Coronary artery (tissue), 2 donors: Measurements from ENCODE around the gene PLXNA1.
A peak's percentile ranks its signal among the peaks of the same experiment; 100 is the strongest.

Experiments
- DNase-seq: peaks from one replicate; pipeline ENCODE4 v3.0.0-alpha.2; 2017; ENCODE audit warnings: low spot score
- H3K27ac ChIP-seq, 2 donors: fragments of 200-600 bp; sonication (generic); one replicate each; pipeline ENCODE4 v1.5.1; 2016 to 2019
- H3K4me3 ChIP-seq: fragments of 200-600 bp; sonication (generic); 2 replicates; pipeline ENCODE4 v1.5.1; 2016; ENCODE audit warnings: mild to moderate bottlenecking, moderate library complexity
- CTCF ChIP-seq: fragments of 200-600 bp; sonication (generic); IDR thresholded peaks from one replicate; pipeline ENCODE4 v1.5.1; 2019; ENCODE audit warnings: antibody characterized with exemption

PLXNA1 gene

GRCh38 chr3:126992216-126992615 lies 9.3 kb downstream of the PLXNA1 start:
- peak overlapping the region in 1 of 2 donors; percentile 47 for H3K27ac ChIP-seq
- no peak for TF ChIP-seq CTCF
- no peak overlapping the region for H3K4me3 ChIP-seq
- DNase-seq, result no peak

GRCh38 chr3:126992776-126993175 lies 9.9 kb downstream of the PLXNA1 start:
- H3K4me3 ChIP-seq, result no peak overlapping the region
- DNase-seq, result no peak
- no peak for TF ChIP-seq CTCF
- H3K27ac ChIP-seq, result peak overlapping the region in 1 of 2 donors; percentile 47

GRCh38 chr3:126993436-126993835 lies 10.5 kb downstream of the PLXNA1 start:
- TF ChIP-seq CTCF, result no peak
- H3K4me3 ChIP-seq, result no peak overlapping the region
- no peak for DNase-seq
- peak overlapping the region in 1 of 2 donors; percentile 47 for H3K27ac ChIP-seq

- no peak for DNase-seq
- H3K27ac ChIP-seq, result peak overlapping the region; percentile 38 to 82
- no peak overlapping the region for H3K4me3 ChIP-seq
- TF ChIP-seq CTCF, result no peak
Observed at GRCh38 chr3:126994661-126995245, 11.8 kb downstream of the PLXNA1 start.

- Histone ChIP-seq H3K4me3 (no peak overlapping the region), H3K27ac (peak overlapping the region; percentile 38 to 82)
- no peak for TF ChIP-seq CTCF
- DNase-seq, result no peak
Observed at GRCh38 chr3:126995254-126995780, 12.4 kb downstream of the PLXNA1 start.

- no peak for DNase-seq
Observed at GRCh38 chr3:126995926-126996512, 13.1 kb downstream of the PLXNA1 start.

More at GRCh38 chr3:126995926-126996512, 13.1 kb downstream of the PLXNA1 start:
- no peak overlapping the region for H3K27ac ChIP-seq
- no peak overlapping the region for H3K4me3 ChIP-seq
- TF ChIP-seq CTCF, result no peak
